NCI-H526 (cell line): ENCODE data around the gene ZNF385A.
A peak's percentile ranks its signal among the peaks of the same experiment; 100 is the strongest.

ENCODE experiments used
- DNase-seq, 2 experiments: peaks; one replicate each; lab custom pipeline; 2025; lab: John Stamatoyannopoulos, UW

Gene ZNF385A

DNA sequence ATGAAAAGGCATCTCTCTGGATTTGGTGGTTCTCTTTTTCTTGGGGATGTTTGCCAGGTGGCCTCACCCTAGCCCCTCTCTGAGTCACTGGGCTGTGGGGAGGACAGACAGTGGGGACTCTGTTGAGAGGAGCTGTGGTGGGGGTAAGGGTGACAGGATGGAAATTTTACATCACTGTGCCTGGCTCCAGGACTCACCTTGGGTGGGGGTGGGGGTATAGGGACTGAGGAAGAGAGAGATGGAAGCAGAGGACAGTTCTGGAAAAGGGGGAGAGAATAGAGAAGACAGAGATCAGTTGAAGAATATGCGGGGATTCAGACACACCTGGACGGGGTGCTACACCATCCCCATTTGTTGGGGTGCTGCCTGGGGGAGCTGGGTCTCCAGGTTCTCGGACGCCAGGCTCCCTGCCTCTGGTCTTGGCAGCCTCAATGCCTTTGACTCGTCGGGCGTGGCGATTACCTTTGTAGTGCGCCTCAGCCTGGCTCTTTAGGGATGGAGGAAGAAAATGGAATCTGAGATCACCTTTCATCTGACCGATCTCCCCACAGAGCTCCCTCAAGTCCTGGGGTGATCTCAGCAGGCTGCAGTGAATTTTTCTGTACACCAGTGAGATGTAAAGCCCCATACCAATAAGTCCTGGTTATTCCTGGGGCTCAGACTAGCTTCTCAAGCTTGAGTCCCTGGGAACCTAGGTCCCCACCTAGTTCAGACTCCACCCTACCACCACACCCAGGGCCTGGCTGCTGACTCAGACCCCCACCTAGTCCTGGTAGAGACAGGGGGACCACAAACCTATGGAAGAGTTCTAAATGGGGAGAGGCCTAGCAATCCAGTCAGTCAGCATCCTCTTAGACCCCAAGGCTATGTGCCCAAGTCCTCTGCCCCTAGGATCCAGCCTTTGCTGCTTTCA lies 10.6 kb downstream of the ZNF385A start:
- DNase-seq, result no peak

DNA sequence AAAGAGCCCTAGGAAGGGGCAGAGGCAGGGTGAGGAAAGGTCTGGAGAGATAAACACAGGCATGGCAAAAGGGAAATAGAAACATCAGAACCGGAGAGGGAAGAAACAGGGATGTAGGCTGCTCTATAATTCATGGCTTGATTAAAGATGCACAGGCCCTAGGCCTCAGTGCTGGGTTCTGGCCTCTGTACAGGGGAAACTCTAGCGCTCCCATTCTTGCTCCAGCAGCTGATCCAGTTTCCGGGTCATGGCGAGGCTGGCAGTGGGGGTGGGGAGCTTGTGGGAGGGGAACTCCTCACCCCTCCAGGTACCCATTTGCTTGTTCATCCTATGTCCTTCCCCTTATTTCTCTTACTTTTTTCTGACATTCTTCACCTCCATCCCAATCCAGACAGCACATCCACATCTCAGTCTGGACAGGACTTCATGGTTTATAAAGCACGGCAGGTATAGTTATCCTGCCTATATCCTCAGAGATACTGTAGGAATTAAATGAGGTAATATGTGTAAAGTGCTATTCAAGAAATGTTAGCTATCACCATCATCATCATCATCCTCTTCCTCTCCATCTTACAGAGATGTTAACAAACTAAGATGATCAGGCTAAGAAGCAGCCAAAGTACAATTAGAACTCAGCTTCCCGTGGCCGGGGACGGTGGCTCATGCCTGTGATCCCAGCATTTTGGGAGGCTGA lies 12.3 kb downstream of the ZNF385A start:
- no peak for DNase-seq

GRCh38 chr12:54371328-54372112 lies 13.0 kb downstream of the ZNF385A start:
- no peak for DNase-seq

DNA sequence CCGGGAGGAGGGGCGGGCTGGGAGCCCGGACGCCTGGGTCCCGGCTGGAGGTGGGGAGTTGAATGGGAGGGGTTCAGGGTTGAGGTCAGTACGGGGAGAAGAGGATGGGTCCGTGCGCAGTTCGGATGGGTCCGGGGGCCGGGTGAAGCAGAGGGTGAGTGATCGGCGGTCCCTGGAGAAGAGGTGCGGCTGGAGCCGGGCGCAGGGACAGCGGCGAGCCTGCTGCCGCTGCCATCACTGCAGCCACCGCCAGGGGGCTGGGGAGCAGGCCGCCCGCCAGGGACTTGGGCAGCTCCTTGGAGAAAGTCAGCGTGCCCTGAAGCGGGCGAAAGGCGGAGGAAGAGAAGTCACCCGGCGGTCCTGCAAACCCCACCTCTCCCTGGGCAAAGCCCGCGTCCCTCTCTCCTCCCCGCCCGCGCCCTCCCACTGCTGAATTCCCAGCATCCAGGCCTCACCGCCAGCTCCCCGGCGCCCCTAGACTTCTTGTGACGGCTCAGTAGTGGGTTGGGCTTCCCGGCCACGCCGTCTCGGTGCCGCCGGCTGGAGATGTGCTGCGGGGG lies 14.3 kb downstream of the ZNF385A start:
- peak; percentile 20 to 84 for DNase-seq

- peak in 1 of 2 experiments; percentile 44 for DNase-seq
Observed at GRCh38 chr12:54369597-54370131, 14.9 kb downstream of the ZNF385A start.

GRCh38 chr12:54368709-54369596 lies 15.6 kb downstream of the ZNF385A start:
- peak; percentile 79 to 95 for DNase-seq

- no peak for DNase-seq
Observed at GRCh38 chr12:54368025-54368708, 16.4 kb downstream of the ZNF385A start.

GRCh38 chr12:54364413-54364812 lies 20.1 kb downstream of the ZNF385A start, which contains the start of gene GPR84:
Gene GPR84, minus strand, starts transcription at chr12:54364486. Its CDS starts 635 bp downstream, at chr12:54363851.
- no peak for DNase-seq

DNA sequence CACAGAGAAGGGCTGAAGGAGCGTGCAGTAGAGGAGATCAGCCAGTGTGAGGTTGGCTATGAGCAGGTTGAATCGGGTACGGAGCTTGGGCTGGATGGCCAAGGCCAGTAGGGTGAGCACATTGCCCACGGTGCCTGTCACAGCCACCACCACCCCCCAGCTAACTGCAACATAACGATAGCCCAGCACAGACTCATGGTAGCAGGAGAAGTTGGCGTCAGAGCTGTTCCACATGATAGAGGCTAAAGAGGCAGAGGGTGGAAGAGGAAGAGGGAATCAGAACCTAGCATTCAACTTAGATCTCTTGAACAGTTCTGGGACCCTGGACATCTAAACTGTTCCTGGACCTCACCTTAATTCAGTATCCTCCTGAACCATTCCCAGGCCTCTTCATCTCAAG lies 20.9 kb downstream of the ZNF385A start:
- no peak for DNase-seq

DNA sequence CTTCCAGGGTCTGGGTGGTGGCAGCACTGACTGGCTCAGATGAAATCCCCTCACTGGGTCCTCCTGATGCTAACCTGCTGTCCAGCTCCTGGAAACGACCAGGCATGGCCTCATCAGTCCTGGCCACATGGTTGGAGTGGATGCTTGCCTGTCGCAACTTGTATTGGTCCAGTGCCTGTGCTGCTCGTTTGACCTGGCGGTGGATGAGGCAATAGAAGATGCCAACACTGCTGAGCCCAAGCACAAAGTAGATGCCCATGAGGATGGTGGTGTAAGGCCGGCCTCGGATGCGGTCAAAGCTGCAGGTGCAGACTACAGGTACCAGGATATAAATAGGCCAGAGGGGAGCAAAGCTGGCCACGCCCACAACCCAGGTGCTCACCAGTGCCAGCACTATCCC lies 21.5 kb downstream of the ZNF385A start:
- DNase-seq, result no peak

- DNase-seq, result peak; percentile 81 to 89
Observed at GRCh38 chr12:54360717-54361456, 23.6 kb downstream of the ZNF385A start.

DNA sequence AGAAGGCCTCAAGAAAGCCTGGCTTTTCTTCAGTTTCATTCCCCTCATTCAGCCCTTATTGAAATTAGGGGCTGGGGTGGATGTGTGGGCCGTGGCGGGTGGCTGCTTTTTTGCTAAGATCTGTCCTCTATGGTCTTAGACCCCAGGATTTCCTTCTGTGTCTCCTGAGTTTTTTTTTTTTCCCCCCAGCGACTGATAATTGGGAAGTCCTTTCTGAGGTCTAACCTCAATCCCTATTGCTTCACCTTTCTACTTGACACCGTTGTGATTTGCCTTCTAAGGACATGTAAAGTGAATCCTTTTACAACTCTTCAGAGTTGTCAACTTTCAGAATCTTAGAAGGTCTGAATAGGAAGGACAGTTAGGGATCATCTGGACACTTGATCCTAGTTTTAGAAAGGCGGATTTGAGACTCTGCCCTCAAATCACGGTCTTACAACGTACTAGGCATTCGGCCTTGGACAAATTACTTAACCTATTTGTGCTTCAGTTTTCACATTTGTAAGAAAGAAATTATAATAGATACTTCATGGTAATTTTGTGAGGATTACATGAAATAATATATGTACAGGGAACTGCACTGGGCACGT lies 24.7 kb downstream of the ZNF385A start:
- no peak for DNase-seq

GRCh38 chr12:54358945-54359761 lies 25.4 kb downstream of the ZNF385A start:
- peak; percentile 99 for DNase-seq

GRCh38 chr12:54358191-54358944 lies 26.2 kb downstream of the ZNF385A start:
- DNase-seq, result peak in 1 of 2 experiments; percentile 29

DNA sequence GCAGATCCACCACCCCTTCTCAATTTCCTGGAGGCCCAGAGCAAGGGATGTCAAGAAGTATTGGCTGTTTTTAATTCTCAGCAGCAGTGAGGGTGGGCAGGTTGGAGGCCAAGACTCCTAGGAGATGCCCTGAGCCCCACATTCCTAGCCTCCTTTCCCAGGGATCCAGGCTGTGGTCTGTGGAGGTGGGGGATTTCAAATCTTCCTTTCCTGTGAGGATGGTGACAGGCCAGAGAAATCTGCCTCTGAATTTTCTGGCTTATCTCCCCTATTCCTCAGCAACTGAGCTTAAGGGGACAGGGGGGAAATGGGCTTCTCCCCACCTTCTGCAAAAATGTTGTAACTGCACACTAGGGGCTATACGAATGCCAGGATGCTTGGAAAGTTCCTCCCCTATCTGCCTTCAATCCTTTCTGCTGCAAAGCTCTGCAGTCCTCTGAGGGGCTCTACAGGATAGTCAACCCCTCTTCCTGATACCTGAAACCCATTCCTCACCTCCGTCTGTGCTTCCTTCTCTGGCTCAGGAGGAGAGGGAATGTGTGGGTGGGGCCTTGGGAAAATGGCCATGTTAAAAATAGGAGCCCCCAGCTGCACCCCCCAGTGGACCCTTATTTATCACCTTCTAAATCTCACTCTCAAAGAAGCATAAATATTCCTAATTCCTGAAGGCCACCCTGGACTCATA lies 26.9 kb downstream of the ZNF385A start:
- DNase-seq, result no peak

GRCh38 chr12:54356951-54357356 lies 27.6 kb downstream of the ZNF385A start:
- no peak for DNase-seq

GRCh38 chr12:54356228-54356627 lies 28.3 kb downstream of the ZNF385A start:
- no peak for DNase-seq
